Right lobe of liver (tissue), 4 donors: Measurements from ENCODE around the gene ATOH8.

Experiments
- POLR2A ChIP-seq: fragments of 450-650 bp; IDR thresholded peaks from one replicate; pipeline ENCODE4 v1.6.1; 2017; ENCODE audit warnings: antibody characterized with exemption, mild to moderate bottlenecking
- TF ChIP-seq, protein P1 (sequence below), 4 donors: fragments of 200-600 bp in 3 of 4; fragments of 450-650 bp in 1 of 4; IDR thresholded peaks; one replicate each; pipeline versions ENCODE4 v1.5.1 to v1.8.0; 2016 to 2022; ENCODE audit warnings: antibody characterized with exemption in 4 of 4, mild to moderate bottlenecking in 2 of 4
- donor health status: DM: no; HTN: no; CAD: no.
- donor health status: DM: no; HTN: no; CAD: no.
- donor health status: DM: no; HTN: yes; CAD: no.

- TF ChIP-seq POLR2A, result no peak
- TF ChIP-seq, protein P1, sequence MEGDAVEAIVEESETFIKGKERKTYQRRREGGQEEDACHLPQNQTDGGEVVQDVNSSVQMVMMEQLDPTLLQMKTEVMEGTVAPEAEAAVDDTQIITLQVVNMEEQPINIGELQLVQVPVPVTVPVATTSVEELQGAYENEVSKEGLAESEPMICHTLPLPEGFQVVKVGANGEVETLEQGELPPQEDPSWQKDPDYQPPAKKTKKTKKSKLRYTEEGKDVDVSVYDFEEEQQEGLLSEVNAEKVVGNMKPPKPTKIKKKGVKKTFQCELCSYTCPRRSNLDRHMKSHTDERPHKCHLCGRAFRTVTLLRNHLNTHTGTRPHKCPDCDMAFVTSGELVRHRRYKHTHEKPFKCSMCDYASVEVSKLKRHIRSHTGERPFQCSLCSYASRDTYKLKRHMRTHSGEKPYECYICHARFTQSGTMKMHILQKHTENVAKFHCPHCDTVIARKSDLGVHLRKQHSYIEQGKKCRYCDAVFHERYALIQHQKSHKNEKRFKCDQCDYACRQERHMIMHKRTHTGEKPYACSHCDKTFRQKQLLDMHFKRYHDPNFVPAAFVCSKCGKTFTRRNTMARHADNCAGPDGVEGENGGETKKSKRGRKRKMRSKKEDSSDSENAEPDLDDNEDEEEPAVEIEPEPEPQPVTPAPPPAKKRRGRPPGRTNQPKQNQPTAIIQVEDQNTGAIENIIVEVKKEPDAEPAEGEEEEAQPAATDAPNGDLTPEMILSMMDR (IDR thresholded peaks at IDR 0.05), result no peak
These were observed 54.0 kb downstream of the ATOH8 start for GRCh38 chr2:85807756-85808155.
